SK-N-SH treated with all-trans-retinoic acid at 6 μM for 48 hours (cell line): Measurements from ENCODE around the gene TRIM44.

Experiments used
- BACH2 ChIP-seq: fragments of 250-450 bp; sonication (Bioruptor Pico); IDR thresholded peaks from 2 replicates; pipeline ENCODE4 v1.9.0; 2021; ENCODE audit warnings: mild to moderate bottlenecking, borderline replicate concordance
- ISL1 ChIP-seq: fragments of 250-450 bp; sonication (Bioruptor Pico); IDR thresholded peaks from 2 replicates; pipeline ENCODE4 v2.1.2; 2022; ENCODE audit warnings: mild to moderate bottlenecking, moderate library complexity
- PATZ1 ChIP-seq: fragments of 250-450 bp; sonication (Bioruptor Pico); IDR thresholded peaks from 2 replicates; pipeline ENCODE4 v1.8.0; 2020; ENCODE audit warnings: mild to moderate bottlenecking, moderate library complexity, borderline replicate concordance
- RARB ChIP-seq: fragments of 250-450 bp; sonication (Bioruptor Pico); IDR thresholded peaks from 2 replicates; pipeline ENCODE4 v1.8.0; 2021; ENCODE audit warnings: mild to moderate bottlenecking, moderate library complexity
- TCF4 ChIP-seq: fragments of 250-450 bp; sonication (Bioruptor Pico); IDR thresholded peaks from 2 replicates; pipeline ENCODE4 v1.8.0; 2021; ENCODE audit warnings: mild to moderate bottlenecking, moderate library complexity, borderline replicate concordance
- ZNF565 ChIP-seq: fragments of 450-650 bp; formaldehyde crosslinking; conservative IDR thresholded peaks from 2 replicates; pipeline ENCODE4 v1.5.0; 2020; ENCODE audit warnings: low read depth, mild to moderate bottlenecking, moderate library complexity
- ZNF8 ChIP-seq: fragments of 450-650 bp; formaldehyde crosslinking; IDR thresholded peaks from 2 replicates; pipeline ENCODE4 v1.5.0; 2020; ENCODE audit warnings: mild to moderate bottlenecking, moderate library complexity

GRCh38 chr11:35647421-35648093 lies 15.0 kb upstream of the TRIM44 start:
- TF ChIP-seq RARB (CRISPR knock-in tag) = no peak
- TF ChIP-seq ZNF8 (CRISPR knock-in tag) = no peak
- TF ChIP-seq ZNF565 (CRISPR knock-in tag) = no peak
- TF ChIP-seq TCF4 (CRISPR knock-in tag) = no peak
- no peak for TF ChIP-seq PATZ1 (CRISPR knock-in tag)
- TF ChIP-seq BACH2 (CRISPR knock-in tag) = no peak
- TF ChIP-seq ISL1 (CRISPR knock-in tag) = no peak
